GM18526 (cell line): ENCODE results near the gene H2BW1.
"Not testable (repeated sequence)": the region's sequence is repeated elsewhere in the genome, so short reads cannot be mapped to it uniquely, and the experiment has no call there.

Experiments used
- POLR2A ChIP-seq: IDR thresholded peaks from 3 replicates; pipeline ENCODE4 v1.6.1; 2011; ENCODE audit not compliant: insufficient read length; ENCODE audit errors: extremely low read depth

Gene H2BW1, protein sequence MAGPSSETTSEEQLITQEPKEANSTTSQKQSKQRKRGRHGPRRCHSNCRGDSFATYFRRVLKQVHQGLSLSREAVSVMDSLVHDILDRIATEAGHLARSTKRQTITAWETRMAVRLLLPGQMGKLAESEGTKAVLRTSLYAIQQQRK

DNA sequence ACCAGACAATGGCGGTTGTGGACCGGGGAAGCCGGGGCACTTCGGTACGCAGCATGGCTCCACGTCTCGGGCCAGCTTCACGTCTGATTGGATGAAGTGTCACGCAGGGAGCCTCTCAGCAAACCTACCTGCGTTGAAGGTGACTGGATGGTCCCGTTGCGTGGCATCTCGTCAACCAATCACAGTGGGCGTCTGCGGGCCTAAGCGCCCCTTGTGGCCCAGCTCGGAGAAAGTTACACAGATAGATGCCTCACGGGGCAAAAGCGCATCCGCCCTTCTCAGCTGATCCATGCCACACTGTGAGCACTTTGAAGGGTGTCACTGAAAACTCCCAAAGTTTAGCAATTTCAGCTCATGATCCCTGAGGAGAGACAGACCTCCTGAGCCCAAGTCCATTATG lies at the start of gene H2BW1:
TSS of gene H2BW1 (minus strand) at position 103 of the 400 bp plus-strand sequence. CDS start 132 bp downstream, outside the sequence.
- TF ChIP-seq POLR2A, result no peak

DNA sequence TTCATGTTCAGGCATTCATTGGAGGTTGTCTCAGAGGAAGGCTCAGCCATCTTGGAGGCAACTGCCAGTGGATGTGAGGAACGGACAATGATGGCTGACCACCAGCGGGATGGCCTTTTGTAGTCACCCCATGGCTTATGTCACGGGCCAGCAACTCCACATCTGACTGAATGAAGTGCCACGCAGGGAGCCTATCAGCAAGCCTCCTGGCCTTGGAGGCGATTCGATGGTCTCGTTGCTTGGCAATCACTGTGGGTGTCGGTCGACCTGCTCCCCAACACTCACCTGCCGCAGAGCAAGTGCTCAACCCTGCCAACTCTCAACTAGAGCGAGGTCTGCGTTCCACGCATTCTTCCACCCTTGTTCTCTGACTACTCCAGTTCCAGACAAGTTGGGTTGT lies 33.7 kb upstream of the H2BW1 start:
- TF ChIP-seq POLR2A, result no peak

DNA sequence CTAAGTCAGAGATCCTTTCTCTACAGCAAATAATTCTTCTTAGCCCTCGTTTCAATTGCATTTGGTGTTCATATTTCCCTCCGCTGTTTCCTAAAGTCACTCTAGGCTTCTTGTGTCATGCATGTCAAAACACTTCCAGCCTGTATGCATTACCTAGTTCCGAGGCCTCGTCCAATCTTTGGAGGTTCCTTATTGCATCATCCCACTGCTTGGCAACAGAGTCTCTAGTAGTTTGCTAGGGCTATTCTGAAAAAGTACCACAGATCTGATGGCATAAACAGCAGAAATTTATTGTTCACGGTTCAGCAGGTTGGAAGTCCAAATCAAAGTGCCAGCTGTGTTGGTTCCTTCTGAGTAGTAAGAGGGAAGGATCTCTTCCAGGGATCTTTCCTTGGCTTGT lies 32.1 kb upstream of the H2BW1 start:
- TF ChIP-seq POLR2A, result no peak

DNA sequence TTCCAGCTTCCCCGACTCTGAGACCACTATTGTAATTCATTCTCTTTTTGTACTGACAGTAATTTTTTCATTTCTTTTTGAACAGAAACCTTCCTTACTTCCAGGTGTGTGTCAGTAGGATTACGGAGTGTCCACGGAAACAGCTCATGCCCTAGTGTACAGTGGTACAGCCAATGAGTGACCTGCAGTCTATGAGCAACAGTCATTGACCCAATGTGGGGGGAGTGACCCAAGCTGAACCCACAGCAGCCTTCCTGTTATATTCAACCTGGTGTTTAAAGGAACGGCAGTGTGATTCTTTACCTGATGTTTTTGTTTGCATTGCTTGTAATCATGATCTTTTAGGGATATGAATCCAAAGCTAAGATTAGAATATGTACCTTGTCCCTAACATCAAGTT lies 27.5 kb upstream of the H2BW1 start:
- no peak for TF ChIP-seq POLR2A

DNA sequence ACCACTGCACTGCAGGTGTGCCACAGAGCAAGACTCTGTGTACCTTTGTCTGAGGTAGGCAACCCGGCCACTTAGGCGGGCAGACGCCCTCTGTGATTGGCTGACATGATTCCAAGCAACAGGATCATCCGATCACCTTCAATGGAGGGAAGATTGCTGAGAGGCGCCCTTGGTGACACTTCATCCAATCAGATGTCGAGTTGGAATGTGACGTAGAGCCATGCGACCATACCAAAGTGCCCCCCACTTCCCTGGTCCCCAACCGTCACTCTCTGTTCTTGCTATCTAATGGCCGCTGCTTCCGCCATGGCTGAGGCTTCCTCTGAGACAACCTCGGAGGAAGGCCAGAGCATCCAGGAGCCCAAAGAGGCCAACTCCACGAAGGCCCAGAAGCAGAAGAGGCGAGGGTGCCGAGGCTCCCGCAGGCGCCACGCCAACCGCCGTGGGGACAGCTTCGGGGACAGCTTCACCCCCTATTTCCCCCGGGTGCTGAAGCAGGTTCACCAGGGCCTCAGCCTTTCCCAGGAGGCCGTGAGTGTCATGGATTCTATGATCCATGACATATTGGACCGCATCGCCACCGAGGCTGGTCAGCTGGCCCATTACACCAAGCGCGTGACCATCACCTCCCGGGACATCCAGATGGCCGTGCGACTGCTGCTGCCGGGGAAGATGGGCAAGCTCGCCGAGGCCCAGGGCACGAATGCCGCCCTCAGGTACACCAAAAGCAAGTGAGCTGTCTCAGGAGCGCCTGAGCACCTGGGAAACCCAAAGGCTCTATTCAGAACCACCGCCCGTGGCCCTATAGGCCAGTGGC lies 26.4 kb upstream of the H2BW1 start, which contains the start of gene H2BW2:
TSS of gene H2BW2 (plus strand) at position 268 of the 817 bp plus-strand sequence. CDS start at position 307, 39 bp downstream.
- TF ChIP-seq POLR2A, result no peak

DNA sequence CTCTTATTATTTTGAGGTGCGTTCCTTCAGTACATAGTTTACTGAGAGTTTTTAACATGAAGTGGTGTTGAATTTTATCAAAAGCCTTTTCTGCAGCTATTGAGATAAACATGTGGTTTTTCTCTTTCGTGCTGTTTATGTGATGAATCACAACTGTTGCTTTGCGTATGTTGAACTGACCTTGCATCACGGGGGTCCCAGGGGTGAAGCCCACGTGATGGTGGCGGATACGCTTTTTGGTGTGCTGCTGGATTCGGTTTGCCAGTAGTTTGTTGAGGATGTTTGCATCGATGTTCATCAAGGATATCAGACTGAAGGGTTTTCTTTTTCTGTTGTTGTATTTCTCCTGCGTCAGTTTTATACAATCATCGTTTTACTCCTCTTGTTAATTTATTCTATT lies 4.6 kb upstream of the H2BW1 start:
- no peak for TF ChIP-seq POLR2A

DNA sequence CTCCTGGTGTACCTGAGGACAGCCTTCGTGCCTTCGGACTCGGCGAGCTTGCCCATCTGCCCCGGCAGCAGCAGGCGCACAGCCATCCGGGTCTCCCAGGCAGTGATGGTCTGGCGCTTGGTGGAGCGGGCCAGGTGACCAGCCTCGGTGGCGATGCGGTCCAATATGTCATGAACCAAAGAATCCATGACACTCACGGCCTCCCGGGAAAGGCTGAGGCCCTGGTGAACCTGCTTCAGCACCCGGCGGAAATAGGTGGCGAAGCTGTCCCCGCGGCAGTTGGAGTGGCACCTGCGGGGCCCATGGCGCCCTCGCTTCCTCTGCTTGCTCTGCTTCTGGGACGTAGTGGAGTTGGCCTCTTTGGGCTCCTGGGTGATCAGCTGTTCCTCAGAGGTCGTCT lies 350 bp downstream of the H2BW1 start:
- no peak for TF ChIP-seq POLR2A

DNA sequence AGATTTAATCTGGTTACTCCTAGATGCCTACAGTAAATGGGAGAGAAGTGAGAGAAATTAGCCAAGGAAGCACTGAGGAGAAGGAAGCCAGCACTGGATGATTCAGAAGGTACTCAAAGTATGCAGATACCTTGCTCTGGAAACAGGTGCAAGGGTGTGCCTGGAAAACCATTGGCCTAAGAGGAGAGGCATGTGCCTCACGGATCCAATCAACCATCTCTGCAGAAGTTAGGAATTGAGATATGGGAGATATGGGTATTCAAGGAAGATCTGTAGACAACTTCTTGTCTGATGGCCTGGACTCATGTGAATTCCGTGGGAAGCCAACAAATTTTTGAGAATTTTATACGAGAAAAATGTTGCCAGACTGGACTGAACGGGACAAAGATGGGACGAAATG lies 4.7 kb downstream of the H2BW1 start:
- no peak for TF ChIP-seq POLR2A

DNA sequence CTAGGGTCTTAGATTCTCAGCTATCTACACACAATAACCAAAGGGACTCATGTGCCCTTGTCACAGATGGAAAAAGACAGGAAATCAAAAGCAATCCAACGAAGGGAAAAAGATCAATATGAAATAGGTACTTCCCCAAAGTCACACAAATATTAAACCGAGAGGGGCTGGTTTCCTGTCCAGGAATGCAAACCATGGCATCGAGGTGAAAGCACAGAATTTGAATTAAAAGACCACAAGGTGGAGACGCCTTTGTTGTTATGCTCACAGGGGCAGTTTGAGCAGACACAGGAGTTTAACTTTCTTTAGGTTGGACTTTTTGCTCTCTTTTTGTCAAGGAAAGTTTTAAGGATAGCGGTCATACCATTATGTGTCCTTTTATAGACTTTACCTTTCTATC lies 14.3 kb downstream of the H2BW1 start:
- TF ChIP-seq POLR2A, result no peak

DNA sequence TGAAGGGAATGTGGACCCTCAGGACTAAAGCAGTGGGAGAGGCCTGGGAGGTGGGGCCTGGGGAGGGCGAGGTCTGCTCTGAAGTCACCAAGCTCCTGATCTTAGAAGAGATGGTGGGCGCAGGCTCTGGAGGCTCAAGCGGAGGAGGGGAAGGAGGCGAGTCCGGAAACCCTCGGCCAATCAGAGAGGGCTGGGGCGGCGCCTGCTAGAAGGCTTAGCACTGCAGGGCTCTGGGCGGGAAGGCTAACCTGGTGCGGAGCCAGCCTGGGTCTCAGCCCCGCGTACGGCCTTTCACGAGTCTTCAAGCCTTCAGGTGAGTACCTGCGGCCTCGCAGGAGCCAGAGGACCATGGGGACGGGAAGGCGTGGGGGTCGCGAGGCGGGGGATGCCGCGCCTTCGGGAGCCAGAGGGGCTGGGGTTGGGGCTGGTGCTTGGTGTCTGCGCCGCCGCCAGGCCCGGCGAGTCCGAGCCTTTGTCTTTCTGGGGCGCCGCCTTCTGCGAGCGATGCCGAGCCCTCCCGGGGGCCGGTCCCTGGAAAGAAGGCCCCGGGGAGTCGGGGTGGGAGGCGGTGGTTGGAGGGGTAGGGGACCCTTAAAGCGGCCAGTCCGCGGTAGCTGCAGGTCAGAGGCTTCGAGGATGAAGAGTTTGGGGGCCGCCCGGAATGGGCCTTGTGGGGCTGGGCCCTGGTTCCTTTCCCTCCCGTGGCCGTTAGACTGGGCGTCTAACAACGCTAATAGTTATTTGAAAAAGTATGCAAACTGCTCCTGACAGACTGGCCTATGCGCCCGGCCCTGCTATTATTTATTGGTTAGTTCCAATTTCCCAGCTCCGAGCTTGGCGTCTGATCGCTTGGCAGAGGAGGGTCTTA lies 50.9 kb downstream of the H2BW1 start, which contains the start of gene TMSB15B:
TSS of gene TMSB15B (plus strand) at position 217 of the 868 bp plus-strand sequence.
- not testable (repeated sequence) for TF ChIP-seq POLR2A
